ENCODE data around the gene HOXB2. TPM values are rescaled to one million over a fixed set of nuclear protein-coding genes. Genes with fewer than 3 reads are reported as not detected.

HOXB2 gene
- total RNA-seq, 1 experiment from 2014 or later = 34.5 TPM

DNA sequence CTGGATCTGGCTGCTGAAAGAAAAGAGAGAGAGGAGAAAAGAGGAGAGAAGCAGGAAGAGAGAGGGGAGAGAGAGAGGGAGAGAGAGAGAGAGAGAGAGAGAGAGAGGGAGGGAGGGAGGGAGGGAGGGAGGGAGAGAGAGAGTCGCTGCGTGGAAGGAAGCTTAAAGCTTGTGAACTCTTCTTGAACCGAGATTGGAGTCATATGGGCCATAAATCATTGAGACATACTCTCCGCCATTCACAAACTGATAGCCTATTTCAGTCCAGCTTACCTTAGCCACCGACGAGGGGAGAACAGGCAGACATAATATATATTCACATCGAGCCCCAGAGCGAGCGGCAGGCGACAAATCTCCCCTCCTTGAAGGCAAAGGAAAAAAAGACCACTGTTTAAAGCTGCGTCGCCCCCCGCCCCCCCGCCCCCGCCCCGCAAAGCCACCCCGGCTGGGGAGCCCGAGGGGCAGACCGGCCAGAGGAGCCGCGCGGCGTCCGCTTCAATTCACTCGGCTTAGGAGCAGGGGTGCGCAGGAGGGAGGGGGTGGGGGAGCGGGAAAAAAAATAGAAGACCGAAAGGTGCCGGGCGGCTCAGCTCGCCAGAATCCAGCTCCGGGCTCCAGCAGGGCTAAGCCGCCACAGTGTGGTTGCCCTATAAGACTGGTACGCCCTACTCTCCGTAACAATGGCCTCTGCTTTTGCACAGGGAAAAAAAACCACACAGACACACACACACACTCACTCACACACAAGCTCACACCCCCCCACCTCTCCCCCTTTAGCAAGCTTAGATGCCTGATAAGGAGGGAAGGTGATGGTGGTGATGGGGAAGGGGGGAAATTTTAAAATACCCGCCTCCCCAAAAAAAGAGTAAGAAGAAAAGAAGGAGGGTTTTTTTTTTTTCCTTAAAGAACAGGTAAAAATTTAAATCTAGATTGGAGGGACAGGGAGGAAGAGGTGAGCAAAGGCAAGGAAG lies 10.6 kb upstream of the HOXB2 start:
- ChIA-PET CTCF (interaction anchor here (0.5 to 0.8 kb wide), 4 partner anchors 9 to 184 kb away, joined by 3 to 7 read pairs (median 3); no protein-coding TSS in a partner anchor), POLR2A (ENCODE audit: low non-redundant PET) (interaction anchor here (0.6 kb wide), 2 partner anchors 25 to 71 kb away, joined by 3 to 8 read pairs; partner anchors contain the start of genes HOXB1 and HOXB9)
- intact Hi-C loops (cut with micrococcal nuclease; ENCODE audit: unreplicated experiment) = no loop called here
- TF ChIP-seq, protein P1, sequence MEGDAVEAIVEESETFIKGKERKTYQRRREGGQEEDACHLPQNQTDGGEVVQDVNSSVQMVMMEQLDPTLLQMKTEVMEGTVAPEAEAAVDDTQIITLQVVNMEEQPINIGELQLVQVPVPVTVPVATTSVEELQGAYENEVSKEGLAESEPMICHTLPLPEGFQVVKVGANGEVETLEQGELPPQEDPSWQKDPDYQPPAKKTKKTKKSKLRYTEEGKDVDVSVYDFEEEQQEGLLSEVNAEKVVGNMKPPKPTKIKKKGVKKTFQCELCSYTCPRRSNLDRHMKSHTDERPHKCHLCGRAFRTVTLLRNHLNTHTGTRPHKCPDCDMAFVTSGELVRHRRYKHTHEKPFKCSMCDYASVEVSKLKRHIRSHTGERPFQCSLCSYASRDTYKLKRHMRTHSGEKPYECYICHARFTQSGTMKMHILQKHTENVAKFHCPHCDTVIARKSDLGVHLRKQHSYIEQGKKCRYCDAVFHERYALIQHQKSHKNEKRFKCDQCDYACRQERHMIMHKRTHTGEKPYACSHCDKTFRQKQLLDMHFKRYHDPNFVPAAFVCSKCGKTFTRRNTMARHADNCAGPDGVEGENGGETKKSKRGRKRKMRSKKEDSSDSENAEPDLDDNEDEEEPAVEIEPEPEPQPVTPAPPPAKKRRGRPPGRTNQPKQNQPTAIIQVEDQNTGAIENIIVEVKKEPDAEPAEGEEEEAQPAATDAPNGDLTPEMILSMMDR (conservative IDR thresholded peaks at IDR 0.05; ENCODE audit: low read depth, low read length) = no peak
- TF ChIP-seq EZH2 (IDR thresholded peaks at IDR 0.05; ENCODE audit: borderline replicate concordance, low read depth, low read length, poor library complexity, severe bottlenecking) = no peak
- Histone ChIP-seq H3K9me3 (ENCODE audit: low read depth, low read length, poor library complexity, severe bottlenecking) (no peaks in the 10 kb centered on the region), H3K27me3 (replicated peaks; ENCODE audit: insufficient read depth, low read depth, low read length, poor library complexity) (no peaks in the 10 kb centered on the region), H3K36me3 (ENCODE audit: insufficient read depth, low read length, poor library complexity, severe bottlenecking) (peaks cover 14% of the 10 kb centered on the region), H3K4me3 (ENCODE audit: low read depth, low read length, poor library complexity, severe bottlenecking) (peak overlapping the region; percentile 47), H3K27ac (ENCODE audit: low read depth, low read length, poor library complexity, severe bottlenecking) (peak overlapping the region; percentile 81), H3K4me1 (ENCODE audit: insufficient read depth, low read length, poor library complexity, severe bottlenecking) (peaks cover 42% of the 10 kb centered on the region)
- no TSS peak for BruUV-seq (replicated peaks)
- peak; percentile 92 for DNase-seq (ENCODE audit: low spot score)

DNA sequence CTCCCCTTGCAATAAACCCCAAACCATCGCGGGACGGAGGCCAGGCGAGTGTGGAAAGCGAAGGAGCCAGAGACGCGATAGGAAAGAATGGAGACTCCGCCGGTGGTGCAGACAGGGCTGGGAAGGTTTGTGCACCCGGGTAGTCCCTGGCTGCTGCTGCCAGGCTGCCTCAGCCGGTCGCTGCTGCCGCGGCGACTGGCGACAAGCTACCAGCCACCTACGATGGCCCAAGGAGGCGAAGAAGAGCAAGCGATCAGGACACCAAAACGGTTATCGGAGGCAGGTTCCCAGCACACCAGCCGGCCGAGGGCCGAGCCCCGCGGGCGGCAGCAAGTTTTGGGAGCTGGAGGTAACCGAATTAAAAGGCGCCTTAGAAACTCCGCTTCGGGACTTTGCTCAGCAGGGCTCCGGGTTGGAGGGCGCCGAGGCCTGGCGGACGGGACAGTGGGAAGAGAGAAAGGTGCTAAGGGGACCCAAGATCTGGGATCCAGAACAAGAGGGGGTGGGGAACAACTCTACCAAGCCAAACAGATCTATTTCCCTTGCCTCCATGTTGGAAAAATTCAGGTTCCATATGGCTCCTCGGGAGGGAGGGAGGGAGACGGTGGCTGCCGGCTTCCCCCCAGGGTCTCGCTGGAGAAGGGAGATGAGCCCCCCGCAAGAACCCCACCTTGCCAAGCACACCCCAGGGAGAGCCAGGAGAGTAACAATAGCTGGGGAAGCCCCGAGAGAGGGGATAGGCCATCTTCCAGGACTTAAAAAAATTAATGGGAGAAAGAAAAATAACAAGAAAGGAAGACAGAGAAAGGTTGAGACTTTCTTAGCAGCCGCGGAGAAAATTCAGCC lies 9.7 kb upstream of the HOXB2 start:
- peak; percentile 47 for DNase-seq (ENCODE audit: low spot score)
- Histone ChIP-seq H3K27ac (ENCODE audit: low read depth, low read length, poor library complexity, severe bottlenecking) (peak overlapping the region; percentile 81), H3K27me3 (replicated peaks; ENCODE audit: insufficient read depth, low read depth, low read length, poor library complexity) (no peaks in the 10 kb centered on the region), H3K4me3 (ENCODE audit: low read depth, low read length, poor library complexity, severe bottlenecking) (peak overlapping the region; percentile 47), H3K36me3 (ENCODE audit: insufficient read depth, low read length, poor library complexity, severe bottlenecking) (peaks cover 23% of the 10 kb centered on the region), H3K9me3 (ENCODE audit: low read depth, low read length, poor library complexity, severe bottlenecking) (no peaks in the 10 kb centered on the region), H3K4me1 (ENCODE audit: insufficient read depth, low read length, poor library complexity, severe bottlenecking) (peaks cover 42% of the 10 kb centered on the region)
- intact Hi-C loops (cut with micrococcal nuclease; ENCODE audit: unreplicated experiment) = no loop called here
- CTCF ChIA-PET = interaction anchor here (0.7 kb wide), 1 partner anchor 32 kb away, joined by 3 read pairs; no protein-coding TSS in a partner anchor
- TF ChIP-seq, protein P1 (conservative IDR thresholded peaks at IDR 0.05; ENCODE audit: low read depth, low read length) = no peak
- no peak for TF ChIP-seq EZH2 (IDR thresholded peaks at IDR 0.05; ENCODE audit: borderline replicate concordance, low read depth, low read length, poor library complexity, severe bottlenecking)
- POLR2A ChIA-PET (ENCODE audit: low non-redundant PET) = no interaction called here
- BruUV-seq (replicated peaks) = TSS peak; percentile 35

DNA sequence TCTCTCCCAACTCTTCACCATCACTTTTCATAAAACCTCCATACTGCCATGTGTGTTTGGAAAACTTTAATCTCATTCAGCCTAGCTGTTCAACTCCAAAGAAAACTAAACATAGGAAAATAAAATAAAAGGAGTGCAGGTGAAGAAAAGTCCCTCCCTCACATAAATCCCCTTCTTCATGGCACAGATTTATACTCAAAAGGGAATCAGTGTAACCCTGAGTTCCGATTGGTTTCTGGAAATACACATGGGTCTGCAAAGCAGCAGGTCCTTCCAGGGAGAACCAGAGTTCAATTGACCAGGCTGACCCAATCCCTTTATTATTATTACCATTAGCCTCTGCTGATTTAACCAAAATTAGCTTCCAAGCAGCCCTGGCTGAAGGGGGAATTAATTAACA lies 8.9 kb upstream of the HOXB2 start:
- TF ChIP-seq, protein P1 (conservative IDR thresholded peaks at IDR 0.05; ENCODE audit: low read depth, low read length) = no peak
- Histone ChIP-seq H3K27me3 (replicated peaks; ENCODE audit: insufficient read depth, low read depth, low read length, poor library complexity) (no peaks in the 10 kb centered on the region), H3K36me3 (ENCODE audit: insufficient read depth, low read length, poor library complexity, severe bottlenecking) (peaks cover 28% of the 10 kb centered on the region), H3K27ac (ENCODE audit: low read depth, low read length, poor library complexity, severe bottlenecking) (no peak overlapping the region), H3K4me3 (ENCODE audit: low read depth, low read length, poor library complexity, severe bottlenecking) (peak overlapping the region; percentile 47), H3K4me1 (ENCODE audit: insufficient read depth, low read length, poor library complexity, severe bottlenecking) (peaks cover 50% of the 10 kb centered on the region), H3K9me3 (ENCODE audit: low read depth, low read length, poor library complexity, severe bottlenecking) (no peaks in the 10 kb centered on the region)
- POLR2A ChIA-PET (ENCODE audit: low non-redundant PET) = no interaction called here
- DNase-seq (ENCODE audit: low spot score) = no peak
- intact Hi-C loops (cut with micrococcal nuclease; ENCODE audit: unreplicated experiment) = no loop called here
- CTCF ChIA-PET = no interaction called here
- no TSS peak for BruUV-seq (replicated peaks)

Measured in A673 (cell line).